ENCODE results near the gene DCDC2C. TPM values are rescaled to one million over a fixed set of nuclear protein-coding genes. Genes with fewer than 3 reads are reported as not detected.
A peak's percentile ranks its signal among the peaks of the same experiment; 100 is the strongest.

Gene DCDC2C
- total and polyA plus RNA-seq, 2 experiments from 2014 or later, result 0.45 TPM; not detected in 1

DNA sequence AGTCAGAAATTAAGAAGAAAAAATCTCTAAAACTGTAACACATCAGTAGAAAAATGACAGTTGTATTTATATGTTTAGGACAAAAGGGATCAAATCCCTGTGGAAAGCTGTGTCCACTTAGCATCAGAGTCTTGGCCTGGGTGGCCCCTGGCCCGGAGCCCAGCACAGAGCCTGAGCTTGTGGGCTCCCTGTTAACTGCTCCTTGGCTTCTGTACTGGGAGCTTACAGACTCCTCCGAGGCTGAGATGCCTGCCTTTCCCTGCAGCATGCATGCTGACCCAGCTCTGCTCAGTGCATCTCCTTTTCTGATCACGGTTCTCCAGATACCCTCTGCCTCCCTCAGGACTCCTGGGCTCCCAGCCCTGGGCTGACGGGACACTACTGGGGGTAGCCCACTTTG, 98.1 kb downstream of the DCDC2C start (continued):
- TF ChIP-seq, protein P1, sequence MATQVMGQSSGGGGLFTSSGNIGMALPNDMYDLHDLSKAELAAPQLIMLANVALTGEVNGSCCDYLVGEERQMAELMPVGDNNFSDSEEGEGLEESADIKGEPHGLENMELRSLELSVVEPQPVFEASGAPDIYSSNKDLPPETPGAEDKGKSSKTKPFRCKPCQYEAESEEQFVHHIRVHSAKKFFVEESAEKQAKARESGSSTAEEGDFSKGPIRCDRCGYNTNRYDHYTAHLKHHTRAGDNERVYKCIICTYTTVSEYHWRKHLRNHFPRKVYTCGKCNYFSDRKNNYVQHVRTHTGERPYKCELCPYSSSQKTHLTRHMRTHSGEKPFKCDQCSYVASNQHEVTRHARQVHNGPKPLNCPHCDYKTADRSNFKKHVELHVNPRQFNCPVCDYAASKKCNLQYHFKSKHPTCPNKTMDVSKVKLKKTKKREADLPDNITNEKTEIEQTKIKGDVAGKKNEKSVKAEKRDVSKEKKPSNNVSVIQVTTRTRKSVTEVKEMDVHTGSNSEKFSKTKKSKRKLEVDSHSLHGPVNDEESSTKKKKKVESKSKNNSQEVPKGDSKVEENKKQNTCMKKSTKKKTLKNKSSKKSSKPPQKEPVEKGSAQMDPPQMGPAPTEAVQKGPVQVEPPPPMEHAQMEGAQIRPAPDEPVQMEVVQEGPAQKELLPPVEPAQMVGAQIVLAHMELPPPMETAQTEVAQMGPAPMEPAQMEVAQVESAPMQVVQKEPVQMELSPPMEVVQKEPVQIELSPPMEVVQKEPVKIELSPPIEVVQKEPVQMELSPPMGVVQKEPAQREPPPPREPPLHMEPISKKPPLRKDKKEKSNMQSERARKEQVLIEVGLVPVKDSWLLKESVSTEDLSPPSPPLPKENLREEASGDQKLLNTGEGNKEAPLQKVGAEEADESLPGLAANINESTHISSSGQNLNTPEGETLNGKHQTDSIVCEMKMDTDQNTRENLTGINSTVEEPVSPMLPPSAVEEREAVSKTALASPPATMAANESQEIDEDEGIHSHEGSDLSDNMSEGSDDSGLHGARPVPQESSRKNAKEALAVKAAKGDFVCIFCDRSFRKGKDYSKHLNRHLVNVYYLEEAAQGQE (IDR thresholded peaks at IDR 0.05; ENCODE audit: unreplicated experiment), result no peak
- TF ChIP-seq, protein P2, sequence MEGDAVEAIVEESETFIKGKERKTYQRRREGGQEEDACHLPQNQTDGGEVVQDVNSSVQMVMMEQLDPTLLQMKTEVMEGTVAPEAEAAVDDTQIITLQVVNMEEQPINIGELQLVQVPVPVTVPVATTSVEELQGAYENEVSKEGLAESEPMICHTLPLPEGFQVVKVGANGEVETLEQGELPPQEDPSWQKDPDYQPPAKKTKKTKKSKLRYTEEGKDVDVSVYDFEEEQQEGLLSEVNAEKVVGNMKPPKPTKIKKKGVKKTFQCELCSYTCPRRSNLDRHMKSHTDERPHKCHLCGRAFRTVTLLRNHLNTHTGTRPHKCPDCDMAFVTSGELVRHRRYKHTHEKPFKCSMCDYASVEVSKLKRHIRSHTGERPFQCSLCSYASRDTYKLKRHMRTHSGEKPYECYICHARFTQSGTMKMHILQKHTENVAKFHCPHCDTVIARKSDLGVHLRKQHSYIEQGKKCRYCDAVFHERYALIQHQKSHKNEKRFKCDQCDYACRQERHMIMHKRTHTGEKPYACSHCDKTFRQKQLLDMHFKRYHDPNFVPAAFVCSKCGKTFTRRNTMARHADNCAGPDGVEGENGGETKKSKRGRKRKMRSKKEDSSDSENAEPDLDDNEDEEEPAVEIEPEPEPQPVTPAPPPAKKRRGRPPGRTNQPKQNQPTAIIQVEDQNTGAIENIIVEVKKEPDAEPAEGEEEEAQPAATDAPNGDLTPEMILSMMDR (conservative IDR thresholded peaks at IDR 0.05; ENCODE audit: low read depth in 2 of 2), result no peak
- TF ChIP-seq ZNF114 (CRISPR knock-in tag; IDR thresholded peaks at IDR 0.05) (no peak), NANOG (IDR thresholded peaks at IDR 0.05; ENCODE audit: borderline replicate concordance) (no peak), ZNF331 (CRISPR knock-in tag; IDR thresholded peaks at IDR 0.05; ENCODE audit: low read depth) (no peak), EZH2phosphoT487 (IDR thresholded peaks at IDR 0.05; ENCODE audit: unreplicated experiment) (no peak)

DNA sequence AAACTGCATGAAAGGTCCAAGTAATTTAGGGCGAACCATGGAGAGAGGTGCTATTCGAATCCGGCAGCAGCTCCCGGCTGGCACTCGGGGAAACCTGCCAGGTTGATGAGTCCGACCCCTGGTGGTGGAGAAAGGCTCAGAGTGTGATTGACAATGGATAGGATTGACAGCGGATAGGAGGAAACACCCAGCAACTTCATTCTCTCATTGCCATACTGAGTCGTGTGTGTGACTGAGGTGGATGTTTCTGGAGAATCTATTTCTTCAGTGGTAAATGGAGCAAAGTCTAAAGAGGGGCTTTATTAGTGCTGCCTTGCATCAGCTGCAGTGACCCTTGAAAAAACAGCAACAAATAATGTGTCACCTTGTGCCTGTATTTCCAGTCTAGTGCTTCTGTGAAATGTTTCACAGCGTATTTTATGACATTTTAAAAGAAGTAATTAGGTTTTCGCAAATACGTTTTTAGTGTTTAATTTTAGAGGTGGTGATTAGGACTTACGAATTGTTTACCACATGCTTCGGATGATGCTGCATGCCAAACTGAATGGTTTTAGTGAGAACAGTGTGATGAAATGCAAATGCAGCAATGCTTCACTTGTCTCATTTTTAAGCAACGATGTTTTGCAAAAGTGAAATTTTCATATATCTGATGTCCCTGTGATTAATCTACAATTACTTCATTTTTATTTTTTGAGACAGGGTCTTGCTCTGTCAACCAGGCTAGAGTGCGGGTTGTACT, 102.0 kb downstream of the DCDC2C start:
- Mint-ChIP-seq H3K36me3 (ENCODE audit: low read depth) (peaks cover 2% of the 10 kb centered on the region; the same call in 2 of the 3 replicates), H3K4me1 (no peaks in the 10 kb centered on the region), H3K9me3 (peaks cover 88% of the 10 kb centered on the region), H3K27ac (no peak overlapping the region), H3K4me3 (no peak overlapping the region), H3K27me3 (ENCODE audit: insufficient read depth, low read depth, poor library complexity) (peaks cover 3% of the 10 kb centered on the region)
- Histone ChIP-seq H3K4me2 (no peak overlapping the region), H3K36me3 (ENCODE audit: insufficient read depth) (no peaks in the 10 kb centered on the region), H3K4me1 (ENCODE audit: insufficient read depth) (no peaks in the 10 kb centered on the region), H3K79me2 (replicated peaks; ENCODE audit: insufficient read depth) (no peaks in the 10 kb centered on the region), H3K4me3 (no peak overlapping the region), H4K20me1 (replicated peaks; ENCODE audit: insufficient read depth) (no peaks in the 10 kb centered on the region), H3K27ac (ENCODE audit: low read depth) (no peak overlapping the region), H3F3A (replicated peaks; ENCODE audit: low read depth) (no peaks in the 10 kb centered on the region), H2AFZ (no peak overlapping the region), H3K9me2 (ENCODE audit: insufficient read depth) (no peaks in the 10 kb centered on the region), H3K27me3 (ENCODE audit: insufficient read depth) (no peaks in the 10 kb centered on the region)
- TF ChIP-seq, protein P2 (conservative IDR thresholded peaks at IDR 0.05; ENCODE audit: low read depth in 2 of 2), result peak; percentile 65 to 81
- TF ChIP-seq, protein P1 (IDR thresholded peaks at IDR 0.05; ENCODE audit: unreplicated experiment), result no peak
- peak; percentile 74 for DNase-seq (ENCODE audit: low spot score)
- peak; percentile 90 for ATAC-seq

Measured in GM23338 (cell line).